Adrenal gland (tissue), 5 donors: ENCODE results near the gene FAM234A.

ENCODE experiments used
- CTCF ChIP-seq, 6 experiments: fragments of 450-650 bp in 4 of 6; fragments of 200-600 bp in 2 of 6; sonication (generic) in 1 of 6; IDR thresholded peaks; 1 replicate in 5 of 6; 2 replicates in 1 of 6; pipeline versions ENCODE4 v1.5.1 to v1.8.0; 2016 to 2021; ENCODE audit warnings: antibody characterized with exemption in 6 of 6, mild to moderate bottlenecking in 2 of 6, moderate library complexity in 1 of 6
- POLR2A ChIP-seq, 2 donors: fragments of 450-650 bp; IDR thresholded peaks; one replicate each; pipeline ENCODE4 v1.6.1; 2017; ENCODE audit warnings: antibody characterized with exemption in 2 of 2, mild to moderate bottlenecking in 2 of 2, moderate library complexity in 1 of 2
- donor health status: DM: no; HTN: no; CAD: no.

DNA sequence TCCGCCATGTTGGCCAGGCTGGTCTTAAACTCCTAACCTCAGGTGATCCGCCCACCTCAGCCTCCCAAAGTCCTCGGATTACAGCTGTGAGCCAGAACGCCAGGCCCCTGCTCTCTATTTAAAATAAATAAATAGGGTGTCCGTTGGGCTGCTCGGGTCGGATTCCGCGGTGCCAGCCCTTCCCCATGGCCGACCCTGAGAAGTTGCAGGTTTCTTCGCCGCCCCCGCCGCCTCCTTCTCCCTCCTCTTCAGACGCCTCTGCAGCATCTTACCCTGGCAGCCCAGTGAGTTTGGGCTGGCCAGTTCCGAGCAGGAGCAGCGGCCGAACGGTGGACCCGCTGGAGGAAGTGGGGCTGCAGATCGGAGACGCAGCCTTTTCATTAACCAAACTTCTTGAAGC is 3.7 kb upstream of the FAM234A start:
- no peak for TF ChIP-seq POLR2A (IDR thresholded peaks at IDR 0.05)
- no peak for TF ChIP-seq CTCF (IDR thresholded peaks at IDR 0.05)
